Adrenal gland (tissue), 12 donors: ENCODE results near the gene KRT78. TPM values are rescaled to one million over a fixed set of nuclear protein-coding genes. Genes with fewer than 3 reads are reported as not detected.

ENCODE experiments used
- DNase-seq, 7 donors: peaks; one replicate each; pipeline ENCODE4 v3.0.0-alpha.2; 2019 to 2020
- H3K27ac ChIP-seq, 5 donors: fragments of 200-600 bp; sonication (generic) in 4 of 5; 1 replicate in 3 of 5; 2 replicates in 2 of 5; pipeline versions ENCODE4 v1.5.1 to v1.8.0; 2016 to 2020; ENCODE audit warnings: mild to moderate bottlenecking in 1 of 5
- H3K27me3 ChIP-seq: fragments of 200-600 bp; 2 replicates; pipeline ENCODE4 v1.8.0; 2021
- H3K36me3 ChIP-seq, 2 donors: fragments of 200-600 bp; replicated peaks in 1 of 2; 1 replicate in 1 of 2; 2 replicates in 1 of 2; pipeline versions ENCODE4 v1.5.1 to v1.8.0; 2018 to 2022
- H3K4me1 ChIP-seq, 2 donors: fragments of 200-600 bp; replicated peaks in 1 of 2; 1 replicate in 1 of 2; 2 replicates in 1 of 2; pipeline versions ENCODE4 v1.5.1 to v1.8.0; 2018 to 2021
- H3K4me3 ChIP-seq, 4 donors: fragments of 200-600 bp; sonication (generic) in 3 of 4; one replicate each; pipeline ENCODE4 v1.5.1; 2016 to 2018
- H3K9me3 ChIP-seq, 3 donors: fragments of 200-600 bp; sonication (generic) in 1 of 3; replicated peaks in 1 of 3; 1 replicate in 2 of 3; 2 replicates in 1 of 3; pipeline versions ENCODE4 v1.5.1 to v1.8.0; 2016 to 2021
- CTCF ChIP-seq, 6 experiments: fragments of 450-650 bp in 4 of 6; fragments of 200-600 bp in 2 of 6; sonication (generic) in 1 of 6; IDR thresholded peaks; 1 replicate in 5 of 6; 2 replicates in 1 of 6; pipeline versions ENCODE4 v1.5.1 to v1.8.0; 2016 to 2021; ENCODE audit warnings: antibody characterized with exemption in 6 of 6, mild to moderate bottlenecking in 2 of 6, moderate library complexity in 1 of 6
- POLR2A ChIP-seq, 2 donors: fragments of 450-650 bp; IDR thresholded peaks; one replicate each; pipeline ENCODE4 v1.6.1; 2017; ENCODE audit warnings: antibody characterized with exemption in 2 of 2, mild to moderate bottlenecking in 2 of 2, moderate library complexity in 1 of 2
- whole genome bisulfite sequencing, 4 donors: extraction: QIAGEN DNeasy Blood & Tissue Kit in 2 of 4; methylation state at CpG; one replicate each; pipeline versions ENCODE4 v1.1.5 to v1.1.7; 2013 to 2017; 5-methylcytosine and 5-hydroxymethylcytosine counted together
- intact Hi-C, 2 donors: fragments of 100-400 bp; cut with DNase I; formaldehyde crosslinking; loops; one replicate each; pipeline versions ENCODE4 v1.14.1 to v1.15.0; 2022 to 2023
- polyA plus RNA-seq, 3 donors: library from polyadenylated mRNA; stranded (reverse); fragments of 200-250 nt in 2 of 3; fragments of 350-450 nt in 1 of 3; fragmentation: Illumina TruSeq in 1 of 3; extraction: RNeasy Lipid Tissue Mini Kit (QIAGEN cat#74804) in 1 of 3; gene quantifications; one replicate each; pipeline ENCODE4 v1.2.3, GENCODE V29; 2013 to 2014
- total RNA-seq, 9 donors: library from RNA; depleted of rRNA in 4 of 9; stranded (reverse); fragments of >200 nt in 4 of 9; fragments of 120-200 nt in 1 of 9; fragmentation: NEBNext Ultra II Directional in 1 of 9; extraction: Animal tissue kit (Norgen Biotek cat#: 25700) in 1 of 9; gene quantifications; one replicate each; pipeline versions ENCODE4 v1.1.0 to v1.2.4, GENCODE V29; 2013 to 2023
- donor health status: healthy with polysubstance abuse.
- donor health status: Bipolar disorder and iron deficiency.
- donor health status: DM: yes; HTN: yes; CAD: no.
- donor health status: DM: no; HTN: no; CAD: no.
- donor health status: DM: no; HTN: no; CAD: no.
- donor health status: DM: yes; HTN: yes; CAD: no.

KRT78 gene
- total and polyA plus RNA-seq, 12 donors: 0.34 TPM; not detected in 11

- Histone ChIP-seq H3K27ac (no peak overlapping the region), H3K9me3 (no peaks in the 10 kb centered on the region), H3K36me3 (no peaks in the 10 kb centered on the region), H3K27me3 (peaks cover 6% of the 10 kb centered on the region), H3K4me3 (no peak overlapping the region), H3K4me1 (no peaks in the 10 kb centered on the region)
- intact Hi-C loops: no loop called here
- no peak for TF ChIP-seq POLR2A (IDR thresholded peaks at IDR 0.05)
- no peak for TF ChIP-seq CTCF (IDR thresholded peaks at IDR 0.05)
- 75 to 84% (median 78%) methylated on average over 6 of the region's 6 CpGs for WGBS, 4 donors
- DNase-seq: no peak
Observed at GRCh38 chr12:52827499-52828090, 21.2 kb downstream of the KRT78 start.

GRCh38 chr12:52826611-52827498, 21.9 kb downstream of the KRT78 start:
- no peaks in the 10 kb centered on the region for H3K9me3 ChIP-seq
- H3K27me3 ChIP-seq: peaks cover 6% of the 10 kb centered on the region
- H3K36me3 ChIP-seq: no peaks in the 10 kb centered on the region
- TF ChIP-seq CTCF (IDR thresholded peaks at IDR 0.05) (no peak), POLR2A (IDR thresholded peaks at IDR 0.05) (no peak)
- intact Hi-C loops: no loop called here
- no peaks in the 10 kb centered on the region for H3K4me1 ChIP-seq
- WGBS, 4 donors: 87 to 91% (median 88%) methylated on average over 8 to 11 of the region's 11 CpGs
- no peak overlapping the region for H3K4me3 ChIP-seq
- DNase-seq: no peak
- no peak overlapping the region for H3K27ac ChIP-seq

- TF ChIP-seq CTCF (IDR thresholded peaks at IDR 0.05): no peak
- WGBS, 4 donors: 65 to 74% (median 71%) methylated on average over 4 of the region's 4 CpGs
Observed at GRCh38 chr12:52825961-52826360, 22.8 kb downstream of the KRT78 start.

GRCh38 chr12:52824741-52825410, 23.9 kb downstream of the KRT78 start:
- 81 to 91% (median 88%) methylated on average over 5 of the region's 5 CpGs for WGBS, 4 donors
- H3K27me3 ChIP-seq: peaks cover 3% of the 10 kb centered on the region

More at GRCh38 chr12:52825961-52826360, 22.8 kb downstream of the KRT78 start:
- Histone ChIP-seq H3K9me3 (no peaks in the 10 kb centered on the region), H3K4me1 (no peaks in the 10 kb centered on the region), H3K27ac (no peak overlapping the region), H3K27me3 (peaks cover 3% of the 10 kb centered on the region), H3K4me3 (no peak overlapping the region), H3K36me3 (no peaks in the 10 kb centered on the region)
- intact Hi-C loops: no loop called here
- no peak for DNase-seq

More at GRCh38 chr12:52824741-52825410, 23.9 kb downstream of the KRT78 start:
- intact Hi-C loops: no loop called here
- TF ChIP-seq CTCF (IDR thresholded peaks at IDR 0.05) (no peak), POLR2A (IDR thresholded peaks at IDR 0.05) (no peak)
- Histone ChIP-seq H3K9me3 (no peaks in the 10 kb centered on the region), H3K4me1 (no peaks in the 10 kb centered on the region), H3K27ac (no peak overlapping the region), H3K4me3 (no peak overlapping the region), H3K36me3 (no peaks in the 10 kb centered on the region)
- no peak for DNase-seq
